Measurements from ENCODE around the gene FUT6.

The FUT6 gene

GRCh38 chr19:5818594-5818993 is 20.9 kb downstream of the FUT6 start:
- Histone ChIP-seq H3K18ac (ENCODE audit: low read length) (no peak overlapping the region), H2BK120ac (ENCODE audit: insufficient read depth, low read length, poor library complexity) (no peak overlapping the region), H3K27ac (ENCODE audit: low read depth, low read length) (no peak overlapping the region), H4K12ac (ENCODE audit: low read depth, low read length) (no peak overlapping the region), H3K14ac (ENCODE audit: low read length) (no peak overlapping the region), H2AFZ (ENCODE audit: insufficient read depth, low read length, poor library complexity) (no peak overlapping the region), H3K79me2 (ENCODE audit: control insufficient read depth, insufficient read depth, low read length, poor library complexity) (no peaks in the 10 kb centered on the region), H3K9me3 (ENCODE audit: insufficient read depth, low read depth, low read length) (peaks cover 2% of the 10 kb centered on the region), H3K23ac (ENCODE audit: low read length) (no peak overlapping the region), H3K9ac (ENCODE audit: low read length) (no peak overlapping the region), H3K27me3 (ENCODE audit: insufficient read depth, low read length) (no peaks in the 10 kb centered on the region), H3K36me3 (ENCODE audit: control insufficient read depth in 1 of 2, insufficient read depth in 2 of 2, low read length in 2 of 2) (no peaks in the 10 kb centered on the region), H3K4me3 (ENCODE audit: low read depth, low read length) (no peak overlapping the region), H2BK12ac (ENCODE audit: low read length) (no peak overlapping the region), H3K4me2 (ENCODE audit: low read length) (no peak overlapping the region), H3K4me1 (ENCODE audit: control insufficient read depth in 1 of 2, insufficient read depth in 2 of 2, low read length in 2 of 2) (no peaks in the 10 kb centered on the region), H4K91ac (ENCODE audit: low read depth, low read length) (no peak overlapping the region), H4K8ac (ENCODE audit: low read depth, low read length) (no peak overlapping the region), H3K79me1 (ENCODE audit: low read length) (no peaks in the 10 kb centered on the region), H3K4ac (ENCODE audit: low read depth, low read length) (no peak overlapping the region), H2BK5ac (ENCODE audit: low read depth, low read length, poor library complexity) (no peak overlapping the region), H2AK5ac (ENCODE audit: low read length) (no peak overlapping the region)
- WGBS (ENCODE audit: extremely low coverage, insufficient coverage, insufficient read length), result no CpG with 5 or more reads among the region's 10 CpGs
- no peak for DNase-seq

DNA sequence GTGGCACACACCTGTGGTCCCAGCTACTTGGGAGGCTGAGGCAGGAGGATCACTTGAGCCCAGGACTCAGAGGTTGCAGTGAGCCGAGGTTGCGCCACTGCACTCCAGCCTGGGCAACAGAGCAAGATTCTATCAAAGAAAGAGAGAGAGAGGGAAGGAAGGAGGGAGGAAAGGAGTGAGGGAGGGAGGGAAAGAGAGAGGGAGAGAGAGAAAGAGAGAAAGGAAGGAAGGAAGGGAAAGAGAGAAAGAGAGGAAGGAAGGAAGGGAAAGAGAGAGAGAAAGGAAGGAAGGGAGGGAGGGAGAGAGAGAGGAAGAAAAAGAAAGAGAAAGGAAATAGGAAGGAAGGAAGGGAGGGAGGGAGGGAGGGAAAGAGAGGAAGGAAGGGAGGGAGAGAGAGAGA is 22.3 kb downstream of the FUT6 start:
- no peak overlapping the region for H3K4ac ChIP-seq (ENCODE audit: low read depth, low read length)
- H3K4me3 ChIP-seq (ENCODE audit: low read depth, low read length), result no peak overlapping the region
- H2BK5ac ChIP-seq (ENCODE audit: low read depth, low read length, poor library complexity), result no peak overlapping the region
- no peaks in the 10 kb centered on the region for H3K79me2 ChIP-seq (ENCODE audit: control insufficient read depth, insufficient read depth, low read length, poor library complexity)
- no peak overlapping the region for H4K12ac ChIP-seq (ENCODE audit: low read depth, low read length)
- no peak overlapping the region for H3K4me2 ChIP-seq (ENCODE audit: low read length)
- no peaks in the 10 kb centered on the region for H3K79me1 ChIP-seq (ENCODE audit: low read length)
- H3K4me1 ChIP-seq (ENCODE audit: control insufficient read depth in 1 of 2, insufficient read depth in 2 of 2, low read length in 2 of 2), result no peaks in the 10 kb centered on the region
- WGBS (ENCODE audit: extremely low coverage, insufficient coverage, insufficient read length), result no CpG with 5 or more reads among the region's 2 CpGs
- H3K9me3 ChIP-seq (ENCODE audit: insufficient read depth, low read depth, low read length), result no peaks in the 10 kb centered on the region
- H2BK120ac ChIP-seq (ENCODE audit: insufficient read depth, low read length, poor library complexity), result no peak overlapping the region
- H3K18ac ChIP-seq (ENCODE audit: low read length), result no peak overlapping the region
- H2AFZ ChIP-seq (ENCODE audit: insufficient read depth, low read length, poor library complexity), result no peak overlapping the region
- H4K91ac ChIP-seq (ENCODE audit: low read depth, low read length), result no peak overlapping the region
- no peak overlapping the region for H2AK5ac ChIP-seq (ENCODE audit: low read length)
- H3K36me3 ChIP-seq (ENCODE audit: control insufficient read depth in 1 of 2, insufficient read depth in 2 of 2, low read length in 2 of 2), result no peaks in the 10 kb centered on the region
- H3K27ac ChIP-seq (ENCODE audit: low read depth, low read length), result no peak overlapping the region
- DNase-seq, result no peak
- H3K23ac ChIP-seq (ENCODE audit: low read length), result no peak overlapping the region
- no peaks in the 10 kb centered on the region for H3K27me3 ChIP-seq (ENCODE audit: insufficient read depth, low read length)
- no peak overlapping the region for H3K14ac ChIP-seq (ENCODE audit: low read length)
- no peak overlapping the region for H2BK12ac ChIP-seq (ENCODE audit: low read length)
- H4K8ac ChIP-seq (ENCODE audit: low read depth, low read length), result no peak overlapping the region
- H3K9ac ChIP-seq (ENCODE audit: low read length), result no peak overlapping the region

- no CpG with 5 or more reads among the region's 11 CpGs for WGBS (ENCODE audit: extremely low coverage, insufficient coverage, insufficient read length)
- no peak overlapping the region for H3K9ac ChIP-seq (ENCODE audit: low read length)
Measured at GRCh38 chr19:5814852-5815246, 24.7 kb downstream of the FUT6 start.

GRCh38 chr19:5814123-5814851 is 25.2 kb downstream of the FUT6 start:
- Histone ChIP-seq H3K4me1 (ENCODE audit: control insufficient read depth in 1 of 2, insufficient read depth in 2 of 2, low read length in 2 of 2) (no peaks in the 10 kb centered on the region), H4K91ac (ENCODE audit: low read depth, low read length) (no peak overlapping the region), H3K27me3 (ENCODE audit: insufficient read depth, low read length) (no peaks in the 10 kb centered on the region), H3K79me2 (ENCODE audit: control insufficient read depth, insufficient read depth, low read length, poor library complexity) (no peaks in the 10 kb centered on the region), H3K18ac (ENCODE audit: low read length) (no peak overlapping the region), H2BK120ac (ENCODE audit: insufficient read depth, low read length, poor library complexity) (no peak overlapping the region), H2AFZ (ENCODE audit: insufficient read depth, low read length, poor library complexity) (no peak overlapping the region), H2BK12ac (ENCODE audit: low read length) (no peak overlapping the region), H2AK5ac (ENCODE audit: low read length) (no peak overlapping the region), H3K4me2 (ENCODE audit: low read length) (no peak overlapping the region), H3K36me3 (ENCODE audit: control insufficient read depth in 1 of 2, insufficient read depth in 2 of 2, low read length in 2 of 2) (no peaks in the 10 kb centered on the region), H3K79me1 (ENCODE audit: low read length) (no peaks in the 10 kb centered on the region), H3K27ac (ENCODE audit: low read depth, low read length) (no peak overlapping the region), H3K9me3 (ENCODE audit: insufficient read depth, low read depth, low read length) (no peaks in the 10 kb centered on the region), H3K14ac (ENCODE audit: low read length) (no peak overlapping the region), H3K9ac (ENCODE audit: low read length) (no peak overlapping the region), H4K12ac (ENCODE audit: low read depth, low read length) (no peak overlapping the region), H3K4me3 (ENCODE audit: low read depth, low read length) (peak overlapping the region; percentile 54), H4K8ac (ENCODE audit: low read depth, low read length) (no peak overlapping the region), H3K4ac (ENCODE audit: low read depth, low read length) (no peak overlapping the region), H3K23ac (ENCODE audit: low read length) (no peak overlapping the region), H2BK5ac (ENCODE audit: low read depth, low read length, poor library complexity) (no peak overlapping the region)
- DNase-seq, result no peak
- WGBS (ENCODE audit: extremely low coverage, insufficient coverage, insufficient read length), result no CpG with 5 or more reads among the region's 9 CpGs

More at GRCh38 chr19:5814852-5815246, 24.7 kb downstream of the FUT6 start:
- no peak overlapping the region for H4K8ac ChIP-seq (ENCODE audit: low read depth, low read length)
- H3K4me1 ChIP-seq (ENCODE audit: control insufficient read depth in 1 of 2, insufficient read depth in 2 of 2, low read length in 2 of 2), result no peaks in the 10 kb centered on the region
- no peak overlapping the region for H2BK12ac ChIP-seq (ENCODE audit: low read length)
- no peak overlapping the region for H4K12ac ChIP-seq (ENCODE audit: low read depth, low read length)
- no peak overlapping the region for H3K14ac ChIP-seq (ENCODE audit: low read length)
- H2BK5ac ChIP-seq (ENCODE audit: low read depth, low read length, poor library complexity), result no peak overlapping the region
- H3K23ac ChIP-seq (ENCODE audit: low read length), result no peak overlapping the region
- no peak for DNase-seq
- H4K91ac ChIP-seq (ENCODE audit: low read depth, low read length), result no peak overlapping the region
- H3K79me1 ChIP-seq (ENCODE audit: low read length), result no peaks in the 10 kb centered on the region
- H3K27me3 ChIP-seq (ENCODE audit: insufficient read depth, low read length), result no peaks in the 10 kb centered on the region
- no peak overlapping the region for H3K27ac ChIP-seq (ENCODE audit: low read depth, low read length)
- H3K79me2 ChIP-seq (ENCODE audit: control insufficient read depth, insufficient read depth, low read length, poor library complexity), result no peaks in the 10 kb centered on the region
- H2BK120ac ChIP-seq (ENCODE audit: insufficient read depth, low read length, poor library complexity), result no peak overlapping the region
- peak overlapping the region; percentile 54 for H3K4me3 ChIP-seq (ENCODE audit: low read depth, low read length)
- no peak overlapping the region for H2AK5ac ChIP-seq (ENCODE audit: low read length)
- no peaks in the 10 kb centered on the region for H3K36me3 ChIP-seq (ENCODE audit: control insufficient read depth in 1 of 2, insufficient read depth in 2 of 2, low read length in 2 of 2)
- H3K9me3 ChIP-seq (ENCODE audit: insufficient read depth, low read depth, low read length), result no peaks in the 10 kb centered on the region
- H3K4ac ChIP-seq (ENCODE audit: low read depth, low read length), result no peak overlapping the region
- H3K18ac ChIP-seq (ENCODE audit: low read length), result no peak overlapping the region
- H3K4me2 ChIP-seq (ENCODE audit: low read length), result no peak overlapping the region
- H2AFZ ChIP-seq (ENCODE audit: insufficient read depth, low read length, poor library complexity), result no peak overlapping the region

All from trophoblast cell (in vitro differentiated cells and primary cell).